ENCODE measurements around the gene GLI3.

GRCh38 chr7:42233695-42234331 is 3.2 kb downstream of the GLI3 start:
- TF ChIP-seq CTCF (conservative IDR thresholded peaks at IDR 0.05 in 1 of 2, IDR thresholded peaks at IDR 0.05 in 1 of 2; ENCODE audit: low read depth in 1 of 2, low read length in 2 of 2) (no peak), EZH2 (IDR thresholded peaks at IDR 0.05; ENCODE audit: low read length, missing control alignments) (no peak)

Data from fibroblast of lung (primary cell).